ENCODE data around the gene NCK1. TPM values are rescaled to one million over a fixed set of nuclear protein-coding genes. Genes with fewer than 3 reads are reported as not detected.
"Not testable (repeated sequence)": the region's sequence is repeated elsewhere in the genome, so short reads cannot be mapped to it uniquely, and the experiment has no call there.

NCK1 gene
- total RNA-seq, 1 donor: 66.1 TPM

DNA sequence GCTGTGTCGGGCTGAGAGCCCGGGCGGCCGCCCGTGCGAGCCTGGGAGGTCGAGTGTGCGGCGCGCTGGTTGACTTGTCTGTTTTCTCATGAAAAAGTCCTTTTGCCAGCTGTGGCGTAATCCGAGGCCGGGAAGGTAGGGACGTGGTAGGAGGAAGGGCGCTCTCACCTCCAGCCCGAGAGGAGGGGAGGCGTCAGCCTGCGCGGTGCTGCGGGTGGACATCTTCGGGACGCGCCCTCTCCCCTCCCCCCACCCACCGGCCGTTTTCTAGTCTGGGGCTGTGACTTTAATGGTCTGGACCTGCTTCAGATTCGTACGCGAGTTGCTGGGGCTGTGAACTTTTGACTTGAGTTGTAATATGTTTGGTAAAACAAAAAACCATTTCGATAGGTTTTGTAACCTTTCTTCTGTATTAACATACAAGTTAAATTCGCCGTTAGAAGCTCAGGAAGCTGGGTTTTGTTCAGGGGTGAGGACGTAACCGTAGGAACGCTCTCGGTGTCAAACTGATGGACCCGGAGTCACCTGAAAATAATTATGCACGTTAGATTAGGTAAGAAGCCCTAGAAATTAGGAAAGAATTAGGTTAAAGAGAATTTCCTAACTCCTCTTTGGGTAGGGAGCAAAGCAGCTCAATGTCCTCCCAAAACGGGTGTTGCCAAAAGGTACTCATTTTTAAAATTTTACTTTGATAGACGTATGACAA is 762 bp downstream of the NCK1 start:
- peak overlapping the region; percentile 90 for H3K4me3 ChIP-seq (ENCODE audit: low read depth, low read length)
- DNase-seq (ENCODE audit: low read depth): peak; percentile 77
- no peak for TF ChIP-seq CTCF (IDR thresholded peaks at IDR 0.05; ENCODE audit: insufficient read depth, low read depth, low read length)

DNA sequence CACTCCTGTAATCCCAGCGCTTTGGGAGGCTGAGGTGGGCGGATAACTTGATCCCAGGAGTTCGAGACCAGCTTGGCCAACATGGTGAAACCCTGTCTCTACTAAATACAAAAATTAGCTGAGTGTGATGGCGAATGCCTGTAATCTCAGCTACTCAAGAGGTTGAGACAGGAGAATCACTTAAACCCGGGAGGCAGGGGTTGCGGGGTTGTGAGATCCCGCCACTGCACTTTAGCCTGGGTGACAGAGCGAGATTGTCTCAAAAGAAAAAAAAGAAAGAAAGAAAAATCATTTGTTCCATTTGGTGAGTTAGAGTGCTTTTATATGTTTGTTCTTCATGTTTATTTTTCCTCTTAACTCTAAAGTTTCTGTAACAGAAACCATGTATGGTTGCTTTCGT is 7.3 kb downstream of the NCK1 start:
- H3K4me3 ChIP-seq (ENCODE audit: low read depth, low read length): no peak overlapping the region
- no peak for DNase-seq (ENCODE audit: low read depth)
- TF ChIP-seq CTCF (IDR thresholded peaks at IDR 0.05; ENCODE audit: insufficient read depth, low read depth, low read length): no peak

DNA sequence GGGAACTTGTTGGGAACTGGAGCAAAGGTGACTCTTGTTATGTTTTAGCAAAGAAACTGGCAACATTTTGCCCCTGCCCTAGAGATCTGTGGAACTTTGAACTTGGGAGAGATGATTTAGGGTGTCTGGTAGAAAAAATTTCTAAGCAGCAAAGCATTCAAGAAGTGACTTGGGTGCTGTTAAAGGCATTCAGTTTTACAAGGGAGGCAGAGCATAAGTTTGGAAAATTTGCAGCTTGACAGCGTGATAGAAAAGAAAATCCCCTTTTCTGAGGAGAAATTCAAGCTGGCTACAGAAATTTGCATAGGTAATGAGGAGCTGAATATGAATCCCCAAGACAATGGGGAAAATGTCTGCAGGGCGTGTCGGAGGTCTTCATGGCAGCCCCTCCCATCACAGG is 10.2 kb downstream of the NCK1 start:
- not testable (repeated sequence) for H3K4me3 ChIP-seq (ENCODE audit: low read depth, low read length); DNase-seq (ENCODE audit: low read depth)

DNA sequence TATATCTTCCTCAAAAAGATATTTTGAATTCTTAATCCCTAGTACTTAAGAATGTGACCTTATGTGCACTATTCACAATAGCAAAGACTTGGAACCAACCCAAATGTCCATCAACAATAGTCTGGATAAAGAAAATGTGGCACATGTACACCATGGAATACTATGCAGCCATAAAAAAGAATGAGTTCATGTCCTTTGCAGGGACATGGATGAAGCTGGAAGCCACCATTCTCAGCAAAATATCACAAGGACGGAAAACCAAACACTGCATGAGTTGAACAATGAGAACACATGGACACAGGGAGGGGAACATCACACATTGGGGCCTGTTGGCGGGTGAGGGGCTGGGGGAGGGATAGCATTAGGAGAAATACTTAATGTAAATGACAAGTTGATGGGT is 17.5 kb downstream of the NCK1 start:
- not testable (repeated sequence) for H3K4me3 ChIP-seq (ENCODE audit: low read depth, low read length); DNase-seq (ENCODE audit: low read depth)

DNA sequence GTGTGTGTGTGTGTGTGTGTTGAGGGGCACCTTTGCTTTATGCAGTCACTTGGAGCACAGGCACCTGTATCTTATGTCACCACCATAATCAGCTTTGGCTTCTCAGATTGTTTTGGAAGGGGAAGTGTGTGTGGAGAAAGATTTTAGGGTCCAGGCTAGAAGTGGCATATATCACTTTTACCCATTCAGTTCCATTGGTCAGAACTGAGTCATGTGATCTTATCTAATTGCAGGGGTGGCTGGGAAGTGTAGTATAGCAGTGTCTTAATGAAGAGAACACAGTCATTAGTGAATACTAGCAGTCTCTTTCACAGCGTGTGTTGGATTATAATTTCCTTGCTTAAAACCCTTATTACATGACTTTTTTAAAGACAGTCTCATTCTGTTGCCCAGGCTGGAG is 20.6 kb downstream of the NCK1 start:
- no peak overlapping the region for H3K4me3 ChIP-seq (ENCODE audit: low read depth, low read length)
- no peak for DNase-seq (ENCODE audit: low read depth)
- no peak for TF ChIP-seq CTCF (IDR thresholded peaks at IDR 0.05; ENCODE audit: insufficient read depth, low read depth, low read length)

DNA sequence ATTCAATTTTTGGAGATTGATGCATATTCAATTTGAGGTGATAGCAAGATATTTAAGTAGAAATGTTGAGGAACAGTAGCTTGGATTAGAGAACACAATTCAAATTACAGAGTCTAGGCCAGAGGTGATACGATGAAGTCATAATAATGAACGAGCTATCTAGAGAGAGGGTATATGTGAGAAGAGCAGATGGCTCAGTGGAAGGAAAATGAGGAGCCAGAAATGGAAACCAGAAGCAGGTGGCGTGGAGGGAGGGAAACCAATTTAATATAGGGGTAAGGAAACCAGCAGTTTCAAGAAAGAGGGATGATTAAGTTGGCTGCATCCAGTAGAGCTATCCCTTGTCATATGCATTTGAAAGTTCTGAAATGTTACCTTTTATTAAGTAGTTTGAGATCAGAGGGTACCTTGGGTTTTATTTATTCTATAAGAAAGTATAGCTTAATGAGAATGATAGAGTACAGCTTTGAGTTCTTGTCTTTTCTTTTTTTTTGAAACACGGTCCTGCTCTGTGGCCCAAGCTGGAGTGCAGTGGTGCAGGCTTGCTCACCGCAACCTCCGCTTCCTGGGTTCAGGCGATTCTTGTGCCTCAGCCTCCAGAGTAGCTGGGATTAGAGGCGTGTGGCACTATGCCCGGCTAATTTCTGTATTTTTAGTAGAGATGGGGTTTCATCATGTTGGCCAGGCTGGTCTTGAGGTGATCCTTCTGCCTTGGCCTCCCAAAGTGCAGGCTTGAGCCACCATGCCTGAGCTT is 22.1 kb downstream of the NCK1 start:
- TF ChIP-seq CTCF (IDR thresholded peaks at IDR 0.05; ENCODE audit: insufficient read depth, low read depth, low read length): no peak
- DNase-seq (ENCODE audit: low read depth): no peak
- H3K4me3 ChIP-seq (ENCODE audit: low read depth, low read length): no peak overlapping the region

GRCh38 chr3:136885357-136886213 is 23.6 kb downstream of the NCK1 start:
- no peak overlapping the region for H3K4me3 ChIP-seq (ENCODE audit: low read depth, low read length)
- no peak for DNase-seq (ENCODE audit: low read depth)
- no peak for TF ChIP-seq CTCF (IDR thresholded peaks at IDR 0.05; ENCODE audit: insufficient read depth, low read depth, low read length)
